GM12878 (cell line): ENCODE data around the gene CUTC.

Experiments used
- BRCA1 ChIP-seq: IDR thresholded peaks from 2 replicates; pipeline ENCODE4 v1.6.1; 2011; ENCODE audit warnings: low read depth, low read length, improper control_type of control experiment
- EZH2 ChIP-seq: IDR thresholded peaks from 2 replicates; pipeline ENCODE4 v1.6.1; 2012; ENCODE audit warnings: low read depth, mild to moderate bottlenecking, control low read depth, inconsistent platforms, low read length, borderline replicate concordance; ENCODE audit not compliant: control insufficient read depth
- GABPA ChIP-seq: IDR thresholded peaks from 2 replicates; pipeline ENCODE4 v1.6.1; 2014; ENCODE audit warnings: antibody characterized with exemption, low read depth, mild to moderate bottlenecking, inconsistent platforms
- NFYB ChIP-seq: IDR thresholded peaks from 2 replicates; pipeline ENCODE4 v1.6.1; 2011; ENCODE audit warnings: low read depth, mild to moderate bottlenecking, low read length, improper control_type of control experiment, moderate library complexity; ENCODE audit not compliant: insufficient read depth
- POLR2A ChIP-seq: IDR thresholded peaks from 2 replicates; pipeline ENCODE4 v1.6.1; 2011; ENCODE audit warnings: low read depth, mild to moderate bottlenecking, low read length
- RAD21 ChIP-seq: IDR thresholded peaks from 2 replicates; pipeline ENCODE4 v1.6.1; 2011; ENCODE audit warnings: mild to moderate bottlenecking, low read depth, low read length, moderate library complexity; ENCODE audit not compliant: insufficient read depth
- SP1 ChIP-seq: IDR thresholded peaks from one replicate; pipeline ENCODE4 v1.6.1; 2011; ENCODE audit warnings: low read depth, low read length
- SREBF1 ChIP-seq: IDR thresholded peaks from 2 replicates; pipeline ENCODE4 v1.6.1; 2012; ENCODE audit warnings: mild to moderate bottlenecking, low read length
- SUZ12 ChIP-seq: fragments of 200-600 bp; sonication (generic); IDR thresholded peaks from one replicate; pipeline ENCODE4 v1.6.1; 2018; ENCODE audit warnings: antibody characterized with exemption, mild to moderate bottlenecking; ENCODE audit not compliant: unreplicated experiment
- TF ChIP-seq, protein P1 (sequence below), 3 experiments: IDR thresholded peaks in 2 of 3; conservative IDR thresholded peaks in 1 of 3; 2 replicates each; pipeline ENCODE4 v1.5.1; 2011; ENCODE audit warnings: low read depth in 3 of 3, low read length in 3 of 3, mild to moderate bottlenecking in 3 of 3, control low read depth in 2 of 3, moderate library complexity in 2 of 3, inconsistent platforms in 1 of 3, mixed read lengths in 1 of 3; ENCODE audit not compliant: control insufficient read depth in 2 of 3, insufficient read depth in 1 of 3; ENCODE audit errors: extremely low read depth in 1 of 3
- TF ChIP-seq, protein P2 (sequence below): fragments of 450-650 bp; IDR thresholded peaks from 2 replicates; pipeline ENCODE4 v1.6.1; 2017; ENCODE audit warnings: antibody characterized with exemption, mild to moderate bottlenecking, moderate library complexity
- TF ChIP-seq, protein P3 (sequence below): IDR thresholded peaks from 2 replicates; pipeline ENCODE4 v1.6.1; 2011; ENCODE audit warnings: borderline replicate concordance, low read depth, mild to moderate bottlenecking, moderate library complexity, mixed read lengths, low read length; ENCODE audit not compliant: insufficient read depth; ENCODE audit errors: extremely low read length

DNA sequence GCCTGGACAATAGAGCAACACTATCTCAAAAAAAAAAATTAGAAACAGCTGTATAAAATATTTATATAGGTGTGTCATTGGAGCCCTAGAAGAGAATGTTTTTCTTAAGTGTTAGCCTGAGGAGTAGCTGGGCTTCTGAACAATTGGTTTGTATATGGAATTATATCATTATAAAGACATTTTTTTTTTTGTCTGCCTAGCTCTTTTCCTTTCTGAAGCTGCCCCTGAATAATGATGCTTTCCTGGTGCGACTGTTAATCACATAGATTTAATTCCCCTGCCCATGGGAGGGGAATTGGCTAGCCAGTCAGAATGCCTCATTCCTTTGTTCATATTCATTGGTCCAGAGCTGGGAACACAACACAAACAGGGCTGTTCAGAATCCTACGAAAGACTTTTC lies 36.5 kb downstream of the CUTC start:
- no peak for TF ChIP-seq NFYB
- TF ChIP-seq, protein P1, sequence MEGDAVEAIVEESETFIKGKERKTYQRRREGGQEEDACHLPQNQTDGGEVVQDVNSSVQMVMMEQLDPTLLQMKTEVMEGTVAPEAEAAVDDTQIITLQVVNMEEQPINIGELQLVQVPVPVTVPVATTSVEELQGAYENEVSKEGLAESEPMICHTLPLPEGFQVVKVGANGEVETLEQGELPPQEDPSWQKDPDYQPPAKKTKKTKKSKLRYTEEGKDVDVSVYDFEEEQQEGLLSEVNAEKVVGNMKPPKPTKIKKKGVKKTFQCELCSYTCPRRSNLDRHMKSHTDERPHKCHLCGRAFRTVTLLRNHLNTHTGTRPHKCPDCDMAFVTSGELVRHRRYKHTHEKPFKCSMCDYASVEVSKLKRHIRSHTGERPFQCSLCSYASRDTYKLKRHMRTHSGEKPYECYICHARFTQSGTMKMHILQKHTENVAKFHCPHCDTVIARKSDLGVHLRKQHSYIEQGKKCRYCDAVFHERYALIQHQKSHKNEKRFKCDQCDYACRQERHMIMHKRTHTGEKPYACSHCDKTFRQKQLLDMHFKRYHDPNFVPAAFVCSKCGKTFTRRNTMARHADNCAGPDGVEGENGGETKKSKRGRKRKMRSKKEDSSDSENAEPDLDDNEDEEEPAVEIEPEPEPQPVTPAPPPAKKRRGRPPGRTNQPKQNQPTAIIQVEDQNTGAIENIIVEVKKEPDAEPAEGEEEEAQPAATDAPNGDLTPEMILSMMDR (IDR thresholded peaks at IDR 0.05 in 2 of 3, conservative IDR thresholded peaks at IDR 0.05 in 1 of 3; ENCODE audit: control insufficient read depth in 2 of 3, extremely low read depth in 1 of 3, insufficient read depth in 1 of 3, low read depth in 3 of 3, low read length in 3 of 3): no peak
- TF ChIP-seq SREBF1: no peak
- no peak for TF ChIP-seq POLR2A
- TF ChIP-seq, protein P2, sequence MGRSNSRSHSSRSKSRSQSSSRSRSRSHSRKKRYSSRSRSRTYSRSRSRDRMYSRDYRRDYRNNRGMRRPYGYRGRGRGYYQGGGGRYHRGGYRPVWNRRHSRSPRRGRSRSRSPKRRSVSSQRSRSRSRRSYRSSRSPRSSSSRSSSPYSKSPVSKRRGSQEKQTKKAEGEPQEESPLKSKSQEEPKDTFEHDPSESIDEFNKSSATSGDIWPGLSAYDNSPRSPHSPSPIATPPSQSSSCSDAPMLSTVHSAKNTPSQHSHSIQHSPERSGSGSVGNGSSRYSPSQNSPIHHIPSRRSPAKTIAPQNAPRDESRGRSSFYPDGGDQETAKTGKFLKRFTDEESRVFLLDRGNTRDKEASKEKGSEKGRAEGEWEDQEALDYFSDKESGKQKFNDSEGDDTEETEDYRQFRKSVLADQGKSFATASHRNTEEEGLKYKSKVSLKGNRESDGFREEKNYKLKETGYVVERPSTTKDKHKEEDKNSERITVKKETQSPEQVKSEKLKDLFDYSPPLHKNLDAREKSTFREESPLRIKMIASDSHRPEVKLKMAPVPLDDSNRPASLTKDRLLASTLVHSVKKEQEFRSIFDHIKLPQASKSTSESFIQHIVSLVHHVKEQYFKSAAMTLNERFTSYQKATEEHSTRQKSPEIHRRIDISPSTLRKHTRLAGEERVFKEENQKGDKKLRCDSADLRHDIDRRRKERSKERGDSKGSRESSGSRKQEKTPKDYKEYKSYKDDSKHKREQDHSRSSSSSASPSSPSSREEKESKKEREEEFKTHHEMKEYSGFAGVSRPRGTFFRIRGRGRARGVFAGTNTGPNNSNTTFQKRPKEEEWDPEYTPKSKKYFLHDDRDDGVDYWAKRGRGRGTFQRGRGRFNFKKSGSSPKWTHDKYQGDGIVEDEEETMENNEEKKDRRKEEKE: no peak
- TF ChIP-seq SP1: no peak
- TF ChIP-seq, protein P3, sequence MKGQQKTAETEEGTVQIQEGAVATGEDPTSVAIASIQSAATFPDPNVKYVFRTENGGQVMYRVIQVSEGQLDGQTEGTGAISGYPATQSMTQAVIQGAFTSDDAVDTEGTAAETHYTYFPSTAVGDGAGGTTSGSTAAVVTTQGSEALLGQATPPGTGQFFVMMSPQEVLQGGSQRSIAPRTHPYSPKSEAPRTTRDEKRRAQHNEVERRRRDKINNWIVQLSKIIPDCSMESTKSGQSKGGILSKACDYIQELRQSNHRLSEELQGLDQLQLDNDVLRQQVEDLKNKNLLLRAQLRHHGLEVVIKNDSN: no peak
- TF ChIP-seq EZH2: no peak
- no peak for TF ChIP-seq SUZ12
- no peak for TF ChIP-seq BRCA1
- TF ChIP-seq RAD21: no peak
- TF ChIP-seq GABPA: no peak
